ENCODE results near the gene UBE2D3.

Gene UBE2D3

GRCh38 chr4:102754044-102754443, 73.3 kb downstream of the UBE2D3 start:
- DNase-seq (ENCODE audit: low read depth in 2 of 2), result no peak

- DNase-seq (ENCODE audit: low read depth in 2 of 2), result no peak
Observed at GRCh38 chr4:102751941-102752340, 75.4 kb downstream of the UBE2D3 start.

Data from stimulated activated CD8-positive, alpha-beta memory T cell treated with anti-CD3 and anti-CD28 coated beads, Interleukin-7, amount 100 ng/mL, for 4 hours (primary cell).